ENCODE data around the gene FXYD3. TPM values are rescaled to one million over a fixed set of nuclear protein-coding genes. Genes with fewer than 3 reads are reported as not detected.

The FXYD3 gene
- total RNA-seq, 4 donors from 2014 or later: 1.5 to 3.8 (median 1.6) TPM

- Histone ChIP-seq H3K36me3 (no peaks in the 10 kb centered on the region), H3K27ac (no peak overlapping the region), H3K4me1 (no peaks in the 10 kb centered on the region), H3K9me3 (no peaks in the 10 kb centered on the region), H3K27me3 (no peaks in the 10 kb centered on the region), H3K4me3 (no peak overlapping the region)
- intact Hi-C loops (cut with DNase I; ENCODE audit: low total_unique reads): no loop called here
- TF ChIP-seq POLR2A (IDR thresholded peaks at IDR 0.05): no peak
- no peak for TF ChIP-seq CTCF (IDR thresholded peaks at IDR 0.05)
- DNase-seq: no peak
These were observed 34.9 kb upstream of the FXYD3 start for GRCh38 chr19:35080613-35081170.

GRCh38 chr19:35081201-35081600, 34.4 kb upstream of the FXYD3 start:
- Histone ChIP-seq H3K4me1 (no peaks in the 10 kb centered on the region), H3K27ac (no peak overlapping the region), H3K27me3 (no peaks in the 10 kb centered on the region), H3K9me3 (no peaks in the 10 kb centered on the region), H3K4me3 (no peak overlapping the region), H3K36me3 (no peaks in the 10 kb centered on the region)
- TF ChIP-seq CTCF (IDR thresholded peaks at IDR 0.05) (no peak), POLR2A (IDR thresholded peaks at IDR 0.05) (no peak)
- intact Hi-C loops (cut with DNase I; ENCODE audit: low total_unique reads): no loop called here
- DNase-seq: no peak

GRCh38 chr19:35083691-35084508, 31.7 kb upstream of the FXYD3 start:
- no peaks in the 10 kb centered on the region for H3K9me3 ChIP-seq
- no peak for DNase-seq
- intact Hi-C loops (cut with DNase I; ENCODE audit: low total_unique reads): no loop called here
- no peak overlapping the region for H3K4me3 ChIP-seq
- H3K4me1 ChIP-seq: no peaks in the 10 kb centered on the region
- TF ChIP-seq POLR2A (IDR thresholded peaks at IDR 0.05) (no peak), CTCF (IDR thresholded peaks at IDR 0.05) (no peak)
- H3K27me3 ChIP-seq: no peaks in the 10 kb centered on the region
- no peak overlapping the region for H3K27ac ChIP-seq
- H3K36me3 ChIP-seq: no peaks in the 10 kb centered on the region

GRCh38 chr19:35084509-35084762, 31.2 kb upstream of the FXYD3 start:
- no peaks in the 10 kb centered on the region for H3K4me1 ChIP-seq
- H3K27ac ChIP-seq: no peak overlapping the region
- intact Hi-C loops (cut with DNase I; ENCODE audit: low total_unique reads): no loop called here
- H3K36me3 ChIP-seq: no peaks in the 10 kb centered on the region
- no peaks in the 10 kb centered on the region for H3K27me3 ChIP-seq
- H3K4me3 ChIP-seq: no peak overlapping the region
- no peaks in the 10 kb centered on the region for H3K9me3 ChIP-seq
- no peak for TF ChIP-seq POLR2A (IDR thresholded peaks at IDR 0.05)
- no peak for TF ChIP-seq CTCF (IDR thresholded peaks at IDR 0.05)
- DNase-seq: no peak

GRCh38 chr19:35085947-35086346, 29.7 kb upstream of the FXYD3 start:
- intact Hi-C loops (cut with DNase I; ENCODE audit: low total_unique reads): no loop called here
- H3K4me1 ChIP-seq: no peaks in the 10 kb centered on the region
- peaks cover 0 to 4% of the 10 kb centered on the region in 2 donors for H3K27me3 ChIP-seq
- H3K4me3 ChIP-seq: no peak overlapping the region
- DNase-seq: no peak
- no peak overlapping the region for H3K27ac ChIP-seq
- TF ChIP-seq CTCF (IDR thresholded peaks at IDR 0.05): no peak
- TF ChIP-seq POLR2A (IDR thresholded peaks at IDR 0.05): no peak
- no peaks in the 10 kb centered on the region for H3K36me3 ChIP-seq
- no peaks in the 10 kb centered on the region for H3K9me3 ChIP-seq
